A549 (cell line): ENCODE measurements around the gene CTIF.

Experiments used
- BHLHE40 ChIP-seq: IDR thresholded peaks from 2 replicates; pipeline ENCODE4 v1.6.1; 2012; ENCODE audit warnings: low read depth, low read length, inconsistent platforms
- CHD4 ChIP-seq: fragments of 200-600 bp; sonication (generic); IDR thresholded peaks from 2 replicates; pipeline ENCODE4 v1.6.1; 2016; ENCODE audit warnings: antibody characterized with exemption, mild to moderate bottlenecking, borderline replicate concordance
- JUN ChIP-seq, 2 experiments: fragments of >200 bp; sonication (Bioruptor Twin); formaldehyde crosslinking; IDR thresholded peaks; 2 replicates in 1 of 2; 3 replicates in 1 of 2; pipeline ENCODE4 v1.6.1; 2016 to 2017
- MAZ ChIP-seq: fragments of 150-350 bp; IDR thresholded peaks from 2 replicates; pipeline ENCODE4 v1.6.1; 2014; ENCODE audit warnings: antibody characterized with exemption, low read depth, low read length, borderline replicate concordance
- POLR2A ChIP-seq: IDR thresholded peaks from 2 replicates; pipeline ENCODE4 v1.6.1; 2012; ENCODE audit warnings: mild to moderate bottlenecking, low read length
- TF ChIP-seq, protein P1 (sequence below): fragments of >200 bp; sonication (Bioruptor Twin); formaldehyde crosslinking; IDR thresholded peaks from 3 replicates; pipeline ENCODE4 v1.5.1; 2016
- TF ChIP-seq, protein P2 (sequence below): fragments of 450-650 bp; IDR thresholded peaks from 2 replicates; pipeline ENCODE4 v1.6.1; 2014; ENCODE audit warnings: antibody characterized with exemption
- TF ChIP-seq, protein P3 (sequence below): IDR thresholded peaks from 2 replicates; pipeline ENCODE4 v1.6.1; 2012

- TF ChIP-seq, protein P1, sequence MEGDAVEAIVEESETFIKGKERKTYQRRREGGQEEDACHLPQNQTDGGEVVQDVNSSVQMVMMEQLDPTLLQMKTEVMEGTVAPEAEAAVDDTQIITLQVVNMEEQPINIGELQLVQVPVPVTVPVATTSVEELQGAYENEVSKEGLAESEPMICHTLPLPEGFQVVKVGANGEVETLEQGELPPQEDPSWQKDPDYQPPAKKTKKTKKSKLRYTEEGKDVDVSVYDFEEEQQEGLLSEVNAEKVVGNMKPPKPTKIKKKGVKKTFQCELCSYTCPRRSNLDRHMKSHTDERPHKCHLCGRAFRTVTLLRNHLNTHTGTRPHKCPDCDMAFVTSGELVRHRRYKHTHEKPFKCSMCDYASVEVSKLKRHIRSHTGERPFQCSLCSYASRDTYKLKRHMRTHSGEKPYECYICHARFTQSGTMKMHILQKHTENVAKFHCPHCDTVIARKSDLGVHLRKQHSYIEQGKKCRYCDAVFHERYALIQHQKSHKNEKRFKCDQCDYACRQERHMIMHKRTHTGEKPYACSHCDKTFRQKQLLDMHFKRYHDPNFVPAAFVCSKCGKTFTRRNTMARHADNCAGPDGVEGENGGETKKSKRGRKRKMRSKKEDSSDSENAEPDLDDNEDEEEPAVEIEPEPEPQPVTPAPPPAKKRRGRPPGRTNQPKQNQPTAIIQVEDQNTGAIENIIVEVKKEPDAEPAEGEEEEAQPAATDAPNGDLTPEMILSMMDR, result no peak
- TF ChIP-seq BHLHE40 (no peak), JUN (IDR thresholded peaks at IDR 0.05) (no peak), CHD4 (no peak), POLR2A (no peak), MAZ (no peak)
- TF ChIP-seq, protein P2, sequence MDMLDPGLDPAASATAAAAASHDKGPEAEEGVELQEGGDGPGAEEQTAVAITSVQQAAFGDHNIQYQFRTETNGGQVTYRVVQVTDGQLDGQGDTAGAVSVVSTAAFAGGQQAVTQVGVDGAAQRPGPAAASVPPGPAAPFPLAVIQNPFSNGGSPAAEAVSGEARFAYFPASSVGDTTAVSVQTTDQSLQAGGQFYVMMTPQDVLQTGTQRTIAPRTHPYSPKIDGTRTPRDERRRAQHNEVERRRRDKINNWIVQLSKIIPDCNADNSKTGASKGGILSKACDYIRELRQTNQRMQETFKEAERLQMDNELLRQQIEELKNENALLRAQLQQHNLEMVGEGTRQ, result no peak
- TF ChIP-seq, protein P3, sequence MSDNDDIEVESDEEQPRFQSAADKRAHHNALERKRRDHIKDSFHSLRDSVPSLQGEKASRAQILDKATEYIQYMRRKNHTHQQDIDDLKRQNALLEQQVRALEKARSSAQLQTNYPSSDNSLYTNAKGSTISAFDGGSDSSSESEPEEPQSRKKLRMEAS, result no peak
Observed at GRCh38 chr18:48655508-48655907, 116.7 kb downstream of the CTIF start.
